Stimulated activated CD4-positive, alpha-beta T cell treated with anti-CD3 and anti-CD28 coated beads, TNF-alpha, amount 100 ng/mL, for 24 hours (primary cell): ENCODE measurements around the gene CGNL1.

Experiments used
- DNase-seq, 3 experiments: peaks; one replicate each; pipeline ENCODE4 v3.0.0-alpha.2; 2020; ENCODE audit warnings: low read depth in 3 of 3

CGNL1 gene

DNA sequence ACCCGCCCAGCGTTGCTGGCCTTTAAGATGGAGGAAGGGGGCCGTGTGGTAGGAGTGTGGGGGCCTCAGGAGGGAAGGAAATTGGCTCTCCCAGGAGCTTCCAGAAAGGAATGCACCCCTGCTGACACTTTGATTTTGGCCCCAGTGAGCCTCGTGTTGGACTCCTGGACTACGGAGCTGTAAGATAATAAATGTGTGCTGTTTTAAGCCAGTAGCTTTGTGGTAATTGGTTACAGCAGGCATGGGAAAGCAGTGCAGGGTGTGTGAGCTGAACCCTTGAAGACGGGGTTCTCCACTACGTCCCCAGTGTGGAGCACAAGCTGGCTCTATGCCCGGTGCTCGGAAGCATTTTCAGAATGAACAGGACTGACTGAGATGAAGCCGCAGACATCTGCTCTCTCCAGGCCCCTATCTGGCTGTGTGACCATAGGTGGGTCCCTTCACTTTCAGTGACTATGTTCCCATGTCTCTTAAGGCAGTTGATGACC, 22.9 kb upstream of the CGNL1 start:
- no peak for DNase-seq

DNA sequence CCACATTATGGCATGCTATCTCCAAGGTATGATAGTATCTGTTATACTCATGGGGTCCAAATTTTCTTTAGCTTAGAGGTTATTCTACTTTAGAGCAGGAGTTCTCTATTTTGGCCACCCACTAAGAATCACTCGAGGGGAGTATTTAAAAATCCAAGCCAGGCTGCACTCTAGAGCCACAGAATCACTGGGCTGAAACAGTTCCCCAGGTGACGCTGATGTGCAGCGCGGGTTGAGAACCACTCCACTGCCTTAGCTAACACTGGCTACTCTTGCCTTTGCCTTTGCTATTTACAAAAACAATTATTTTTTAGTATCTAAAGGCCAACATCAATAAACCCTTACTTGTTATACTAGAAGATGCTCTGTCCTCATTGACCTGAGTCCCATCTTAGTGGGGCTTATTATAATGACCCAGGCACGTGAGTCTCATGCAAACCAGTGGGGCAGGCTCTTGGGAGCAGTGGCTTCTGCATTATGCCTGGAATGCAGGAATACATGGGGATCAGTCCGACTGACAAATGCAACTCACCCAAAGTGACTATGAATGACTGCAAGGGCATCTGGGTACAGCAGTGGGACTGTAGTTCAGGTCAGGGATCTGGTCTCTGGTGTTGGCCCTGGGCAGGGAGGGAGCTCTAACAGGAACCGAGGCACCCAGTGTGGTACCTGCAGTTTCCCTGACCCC, 21.7 kb upstream of the CGNL1 start:
- DNase-seq = no peak

DNA sequence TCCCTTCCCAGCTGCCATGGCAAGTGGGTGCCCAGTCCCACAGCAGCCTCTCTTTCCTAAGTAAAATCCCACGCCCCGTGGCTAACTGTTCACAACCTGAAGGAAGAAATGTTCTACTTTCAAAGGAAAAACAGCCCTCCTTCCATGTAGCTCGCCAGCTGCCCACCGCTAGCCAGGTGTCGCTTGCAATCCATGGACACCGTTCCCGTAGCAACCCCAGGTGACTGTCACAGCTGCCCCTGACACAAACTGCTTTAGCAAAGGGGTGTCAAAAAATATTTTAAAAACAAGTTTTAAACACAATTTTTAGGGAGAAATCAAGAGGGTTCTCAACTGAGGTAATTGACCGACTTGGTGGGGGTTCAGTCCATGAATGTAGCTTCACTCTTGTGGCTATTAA, 21.0 kb upstream of the CGNL1 start:
- no peak for DNase-seq

DNA sequence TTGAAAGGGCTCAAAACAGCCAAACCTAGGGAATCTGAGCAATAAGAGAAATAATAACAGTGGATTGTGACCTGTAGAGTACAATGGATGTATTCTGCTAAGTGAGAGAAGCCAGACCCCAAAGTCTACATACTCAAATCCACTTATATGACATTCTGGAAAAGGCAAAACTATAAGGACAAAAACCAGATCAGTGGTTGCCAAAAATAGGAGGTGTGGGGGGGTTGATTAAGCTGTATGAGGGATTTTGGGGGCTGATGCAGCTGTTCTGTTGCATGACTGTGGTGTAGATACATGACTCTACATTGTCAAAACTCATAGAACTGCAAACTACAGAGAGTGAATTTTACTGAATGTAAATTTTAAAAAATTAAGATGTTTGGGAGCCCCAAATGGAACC, 20.1 kb upstream of the CGNL1 start:
- DNase-seq = no peak

DNA sequence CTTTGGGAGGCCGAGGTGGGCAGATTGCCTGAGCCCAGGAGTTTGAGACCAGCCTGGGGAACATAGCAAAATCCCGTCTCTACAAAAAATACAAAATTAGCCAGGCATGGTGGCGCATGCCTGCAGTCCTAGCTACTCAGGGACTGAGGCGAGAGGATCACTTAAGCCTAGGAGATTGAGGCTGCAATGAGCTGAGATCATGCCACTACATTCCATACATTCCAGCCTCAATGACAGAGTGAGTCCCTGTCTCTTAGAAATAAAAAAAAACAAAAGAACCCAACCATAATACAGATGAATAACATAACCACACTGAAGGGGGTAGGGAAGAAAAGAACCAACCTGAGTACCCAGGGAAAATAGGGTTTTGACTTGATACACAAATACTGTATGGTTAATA, 19.7 kb upstream of the CGNL1 start:
- no peak for DNase-seq

GRCh38 chr15:57357799-57358198, 18.5 kb upstream of the CGNL1 start:
- no peak for DNase-seq

- no peak for DNase-seq
Observed at GRCh38 chr15:57358571-57358970, 17.7 kb upstream of the CGNL1 start.

DNA sequence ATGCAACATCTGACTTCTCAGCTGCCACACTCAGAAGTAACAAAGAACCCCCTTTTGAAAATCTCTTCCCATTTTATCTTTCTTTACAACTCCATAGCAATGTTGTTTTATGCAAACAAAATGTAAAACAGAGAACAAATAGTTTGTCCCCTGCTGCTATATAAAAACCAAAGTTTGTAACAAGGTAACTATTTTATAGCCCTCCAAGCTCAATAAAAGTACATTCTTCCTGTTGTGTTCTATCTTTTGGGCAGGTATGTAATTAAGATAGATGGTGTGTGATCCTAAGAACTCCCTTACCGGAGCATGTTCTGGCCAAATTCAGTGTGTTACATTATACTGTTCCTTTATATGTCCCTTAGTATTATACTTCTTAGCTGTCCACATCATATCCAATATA, 12.6 kb upstream of the CGNL1 start:
- DNase-seq = no peak

GRCh38 chr15:57364282-57365007, 11.9 kb upstream of the CGNL1 start:
- no peak for DNase-seq

DNA sequence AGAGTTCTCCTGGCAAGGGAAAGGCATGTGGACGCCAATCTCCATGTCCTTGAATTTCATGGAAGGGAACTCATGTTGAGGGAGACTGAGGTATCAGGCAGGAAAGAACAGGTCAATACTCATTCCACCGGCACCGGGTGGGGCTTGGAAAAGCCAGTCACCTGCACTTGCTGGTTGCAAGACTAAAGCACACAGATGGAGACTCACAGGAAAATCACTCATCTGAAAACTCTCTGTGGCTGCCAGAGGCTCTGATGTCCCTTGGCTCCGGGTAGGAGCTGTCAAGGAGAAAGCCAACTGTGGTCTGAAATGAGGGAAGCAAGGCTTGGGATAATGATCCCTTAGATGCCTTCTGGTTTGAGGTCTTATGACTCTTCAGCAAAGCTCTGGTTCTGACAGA, 8.7 kb upstream of the CGNL1 start:
- no peak for DNase-seq

DNA sequence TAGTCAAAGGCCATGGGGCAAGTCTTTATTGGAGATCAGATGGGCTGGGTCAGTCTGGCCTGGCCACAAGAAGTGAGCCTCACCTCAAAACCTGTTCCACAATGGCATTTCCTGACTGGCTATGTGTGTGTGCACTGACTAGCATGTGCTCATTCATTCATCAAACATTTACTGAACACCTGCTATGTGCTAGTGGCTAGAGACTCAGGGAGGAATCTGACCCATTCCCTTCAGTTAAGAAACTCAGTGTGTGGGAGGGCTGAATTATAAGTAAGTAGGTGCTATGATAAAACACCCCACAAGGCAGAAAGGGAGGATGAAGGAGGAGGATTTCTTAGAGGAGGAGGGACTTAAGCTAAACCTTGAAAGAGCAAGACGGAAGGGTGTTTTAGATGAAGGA, 5.4 kb upstream of the CGNL1 start:
- DNase-seq = no peak

DNA sequence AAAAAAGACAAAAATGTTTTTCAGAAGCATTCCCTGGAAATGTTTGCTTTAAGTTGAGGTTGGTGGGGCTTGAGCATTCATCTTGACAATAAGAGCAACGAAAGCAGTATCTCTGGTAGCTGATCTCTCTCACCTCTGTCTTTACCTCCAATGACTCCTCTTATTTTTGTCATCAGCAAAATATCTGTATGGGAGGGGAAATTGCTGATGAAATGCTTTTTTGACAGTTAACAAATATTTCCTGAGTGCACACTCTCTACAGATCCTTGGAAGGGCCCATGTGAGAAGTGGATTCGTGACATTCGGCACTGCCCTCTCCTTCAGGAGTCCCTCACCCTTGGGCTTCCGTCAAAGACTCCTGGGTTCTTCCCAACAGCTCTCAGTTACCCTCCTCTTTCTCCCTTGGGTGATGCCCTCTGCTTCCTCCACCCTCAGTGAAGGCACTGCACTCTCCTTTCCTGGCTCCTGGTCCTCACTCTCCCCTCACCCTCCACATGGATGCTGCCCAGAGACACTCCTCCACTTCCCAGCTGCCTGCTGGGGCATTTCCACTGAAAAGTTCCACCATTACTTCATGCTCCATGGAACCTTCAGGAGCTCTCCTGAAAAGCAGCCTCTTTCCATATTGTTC, 2.9 kb upstream of the CGNL1 start:
- no peak for DNase-seq

- no peak for DNase-seq
Observed at GRCh38 chr15:57373882-57374276, 2.4 kb upstream of the CGNL1 start.

- DNase-seq = no peak
Observed at GRCh38 chr15:57376696-57377477, 582 bp downstream of the CGNL1 start.

DNA sequence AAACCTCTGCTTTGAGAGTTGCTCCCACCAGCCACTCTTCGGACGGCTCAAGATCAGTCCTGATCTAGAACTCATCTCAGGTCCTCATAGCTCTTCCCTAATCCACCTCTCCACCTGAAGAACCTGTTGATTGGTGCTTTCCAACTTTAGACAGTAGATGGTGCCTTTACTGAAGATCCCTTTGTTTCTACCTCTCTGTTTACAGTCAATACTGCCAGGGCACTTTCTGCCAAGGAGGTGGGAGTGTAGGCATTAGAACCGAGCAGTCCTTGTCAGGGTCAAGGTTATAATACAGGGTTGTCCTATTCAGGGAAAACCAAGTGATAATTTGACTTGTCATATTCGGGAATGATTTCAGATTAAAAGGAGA, 1.2 kb downstream of the CGNL1 start:
- DNase-seq = no peak

DNA sequence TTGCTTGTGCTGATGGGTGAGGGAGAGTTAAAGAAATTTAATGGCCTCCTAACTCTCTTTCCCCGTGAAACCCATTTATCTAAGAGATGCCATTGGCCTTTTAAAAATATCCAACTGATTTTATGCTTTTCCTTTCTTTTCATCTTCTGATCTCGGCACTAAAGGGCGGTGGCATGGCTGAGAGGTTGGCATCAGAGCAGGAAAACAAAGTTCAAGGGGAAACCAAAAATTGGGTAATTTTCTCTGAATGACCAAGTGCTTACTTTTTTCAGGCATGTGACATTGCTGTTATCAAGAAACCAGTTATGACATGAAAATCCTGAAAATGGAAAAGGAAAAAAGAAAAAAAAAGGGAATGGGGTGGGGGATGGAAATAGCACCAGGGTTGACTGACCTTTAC, 3.2 kb downstream of the CGNL1 start:
- no peak for DNase-seq

GRCh38 chr15:57380854-57381253, 4.5 kb downstream of the CGNL1 start:
- DNase-seq = no peak

DNA sequence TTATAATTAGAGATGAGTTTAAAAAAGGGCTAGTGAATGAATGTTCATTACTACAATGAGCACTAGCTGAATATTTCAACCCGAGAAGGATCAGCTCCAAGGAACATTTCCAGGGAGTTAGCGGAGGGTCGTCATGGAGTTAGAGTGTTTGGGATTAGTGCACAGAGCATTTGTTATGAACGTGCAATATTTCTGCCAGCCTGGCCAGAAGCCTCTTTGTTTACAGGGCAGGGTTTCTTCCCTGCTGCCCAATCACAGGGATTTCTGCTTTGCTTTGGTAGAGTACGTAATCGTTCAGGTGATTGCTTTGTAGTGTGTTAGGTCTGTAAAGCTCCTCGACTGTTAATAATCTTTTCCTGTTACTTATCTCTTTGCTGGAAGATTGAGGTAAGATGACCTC, 5.9 kb downstream of the CGNL1 start:
- DNase-seq = no peak

DNA sequence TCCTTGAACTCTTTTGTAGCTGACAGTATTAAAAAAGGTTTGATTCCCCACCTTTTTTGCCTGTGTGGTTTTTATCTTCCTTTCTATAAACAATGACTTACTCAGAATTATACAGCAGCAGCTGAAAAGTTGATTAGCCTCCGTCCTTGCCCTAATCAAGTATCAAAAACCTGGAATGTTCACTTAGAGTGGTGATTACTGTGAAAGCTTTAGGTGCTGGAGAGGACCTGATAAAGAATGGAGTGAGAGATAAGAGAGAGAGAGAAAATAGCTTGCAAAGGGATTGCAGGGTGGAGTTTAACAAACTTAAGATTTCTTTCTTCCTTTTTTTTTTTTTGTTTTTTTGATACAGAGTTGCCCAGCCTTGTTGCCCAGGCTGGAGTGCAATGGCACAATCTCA, 6.7 kb downstream of the CGNL1 start:
- DNase-seq = no peak

- DNase-seq = no peak
Observed at GRCh38 chr15:57384024-57384423, 7.7 kb downstream of the CGNL1 start.

- no peak for DNase-seq
Observed at GRCh38 chr15:57384816-57385215, 8.5 kb downstream of the CGNL1 start.

DNA sequence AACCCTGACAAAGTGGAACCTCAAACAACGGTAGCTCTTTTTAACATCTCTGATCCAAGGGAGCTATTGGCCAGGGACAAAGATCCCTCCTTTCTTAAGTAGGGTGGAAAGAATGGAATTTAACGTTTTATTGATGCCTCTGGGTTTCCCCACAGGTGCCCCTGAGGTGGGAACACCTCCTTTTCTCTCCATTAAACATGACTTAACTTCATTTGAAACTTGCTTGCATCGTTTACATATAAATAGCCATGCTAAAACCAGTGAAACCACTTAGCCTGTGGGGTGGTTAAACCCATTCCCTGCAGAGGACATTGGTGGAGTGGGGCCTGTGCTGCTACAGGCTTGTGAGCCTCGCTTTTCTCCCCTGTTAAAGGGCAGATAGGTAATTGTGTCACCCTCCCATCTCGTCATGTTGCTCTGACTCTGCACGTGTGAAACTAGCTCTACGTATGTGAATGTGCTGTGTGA, 9.7 kb downstream of the CGNL1 start:
- no peak for DNase-seq
